ENCODE data around the gene DCHS1.

The DCHS1 gene

GRCh38 chr11:6628526-6628925, 27.1 kb downstream of the DCHS1 start:
- in situ Hi-C loops (cut with MboI; ENCODE audit: low sequenced_read_pairs) = no loop called here

GRCh38 chr11:6627762-6628241, 27.8 kb downstream of the DCHS1 start:
- in situ Hi-C loops (cut with MboI; ENCODE audit: low sequenced_read_pairs) = no loop called here

GRCh38 chr11:6626971-6627761, 28.4 kb downstream of the DCHS1 start:
- in situ Hi-C loops (cut with MboI; ENCODE audit: low sequenced_read_pairs) = no loop called here

GRCh38 chr11:6625832-6626420, 29.7 kb downstream of the DCHS1 start:
- in situ Hi-C loops (cut with MboI; ENCODE audit: low sequenced_read_pairs) = no loop called here

- in situ Hi-C loops (cut with MboI; ENCODE audit: low sequenced_read_pairs) = no loop called here
Measured at GRCh38 chr11:6625156-6625831, 30.3 kb downstream of the DCHS1 start.

- in situ Hi-C loops (cut with MboI; ENCODE audit: low sequenced_read_pairs) = no loop called here
Measured at GRCh38 chr11:6623391-6624363, 31.9 kb downstream of the DCHS1 start.

GRCh38 chr11:6622261-6623171, 33.1 kb downstream of the DCHS1 start:
- in situ Hi-C loops (cut with MboI; ENCODE audit: low sequenced_read_pairs) = no loop called here

GRCh38 chr11:6621711-6622211, 33.8 kb downstream of the DCHS1 start:
- in situ Hi-C loops (cut with MboI; ENCODE audit: low sequenced_read_pairs) = no loop called here

- in situ Hi-C loops (cut with MboI; ENCODE audit: low sequenced_read_pairs) = no loop called here
Measured at GRCh38 chr11:6620636-6621035, 35.0 kb downstream of the DCHS1 start.

GRCh38 chr11:6619004-6619745, 36.4 kb downstream of the DCHS1 start, which contains the start of gene TPP1:
TPP1 (minus strand) TSS chr11:6619422; CDS start chr11:6619400, 22 bp downstream.
- in situ Hi-C loops (cut with MboI; ENCODE audit: low sequenced_read_pairs) = no loop called here

GRCh38 chr11:6618117-6619003, 37.2 kb downstream of the DCHS1 start:
- in situ Hi-C loops (cut with MboI; ENCODE audit: low sequenced_read_pairs) = no loop called here

GRCh38 chr11:6617315-6617781, 38.3 kb downstream of the DCHS1 start:
- in situ Hi-C loops (cut with MboI; ENCODE audit: low sequenced_read_pairs) = no loop called here

GRCh38 chr11:6616596-6617250, 38.9 kb downstream of the DCHS1 start:
- in situ Hi-C loops (cut with MboI; ENCODE audit: low sequenced_read_pairs) = no loop called here

- in situ Hi-C loops (cut with MboI; ENCODE audit: low sequenced_read_pairs) = no loop called here
Measured at GRCh38 chr11:6615882-6616585, 39.6 kb downstream of the DCHS1 start.

- in situ Hi-C loops (cut with MboI; ENCODE audit: low sequenced_read_pairs) = no loop called here
Measured at GRCh38 chr11:6615046-6615445, 40.6 kb downstream of the DCHS1 start.

- in situ Hi-C loops (cut with MboI; ENCODE audit: low sequenced_read_pairs) = no loop called here
Measured at GRCh38 chr11:6614446-6614845, 41.2 kb downstream of the DCHS1 start.
